ENCODE measurements around the gene ATP9A. TPM values are rescaled to one million over a fixed set of nuclear protein-coding genes. Genes with fewer than 3 reads are reported as not detected.

The ATP9A gene
- polyA plus RNA-seq, 1 of the 3 experiments (the other 2 are of a cell fraction) = 11.0 TPM

DNA sequence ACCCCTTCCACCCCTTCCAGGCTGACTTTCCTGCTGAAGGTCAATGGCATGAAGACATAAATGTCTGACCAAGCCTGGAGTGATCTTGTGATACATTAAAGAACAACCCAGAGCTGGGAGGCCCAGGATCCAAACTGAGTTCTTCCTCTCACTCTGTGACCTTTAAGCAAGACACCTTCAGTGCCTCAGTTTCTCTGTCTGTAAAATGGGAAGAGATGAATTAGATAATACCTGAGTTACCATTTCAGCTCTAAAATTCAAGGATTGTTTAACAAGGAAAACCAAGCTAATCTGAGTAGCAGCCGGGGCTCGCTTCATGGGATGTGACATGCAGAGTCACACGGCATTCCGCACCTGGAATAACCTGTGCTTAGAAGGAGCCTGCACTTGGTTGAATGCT, 218.7 kb downstream of the ATP9A start (continued):
- TF ChIP-seq, protein P1, sequence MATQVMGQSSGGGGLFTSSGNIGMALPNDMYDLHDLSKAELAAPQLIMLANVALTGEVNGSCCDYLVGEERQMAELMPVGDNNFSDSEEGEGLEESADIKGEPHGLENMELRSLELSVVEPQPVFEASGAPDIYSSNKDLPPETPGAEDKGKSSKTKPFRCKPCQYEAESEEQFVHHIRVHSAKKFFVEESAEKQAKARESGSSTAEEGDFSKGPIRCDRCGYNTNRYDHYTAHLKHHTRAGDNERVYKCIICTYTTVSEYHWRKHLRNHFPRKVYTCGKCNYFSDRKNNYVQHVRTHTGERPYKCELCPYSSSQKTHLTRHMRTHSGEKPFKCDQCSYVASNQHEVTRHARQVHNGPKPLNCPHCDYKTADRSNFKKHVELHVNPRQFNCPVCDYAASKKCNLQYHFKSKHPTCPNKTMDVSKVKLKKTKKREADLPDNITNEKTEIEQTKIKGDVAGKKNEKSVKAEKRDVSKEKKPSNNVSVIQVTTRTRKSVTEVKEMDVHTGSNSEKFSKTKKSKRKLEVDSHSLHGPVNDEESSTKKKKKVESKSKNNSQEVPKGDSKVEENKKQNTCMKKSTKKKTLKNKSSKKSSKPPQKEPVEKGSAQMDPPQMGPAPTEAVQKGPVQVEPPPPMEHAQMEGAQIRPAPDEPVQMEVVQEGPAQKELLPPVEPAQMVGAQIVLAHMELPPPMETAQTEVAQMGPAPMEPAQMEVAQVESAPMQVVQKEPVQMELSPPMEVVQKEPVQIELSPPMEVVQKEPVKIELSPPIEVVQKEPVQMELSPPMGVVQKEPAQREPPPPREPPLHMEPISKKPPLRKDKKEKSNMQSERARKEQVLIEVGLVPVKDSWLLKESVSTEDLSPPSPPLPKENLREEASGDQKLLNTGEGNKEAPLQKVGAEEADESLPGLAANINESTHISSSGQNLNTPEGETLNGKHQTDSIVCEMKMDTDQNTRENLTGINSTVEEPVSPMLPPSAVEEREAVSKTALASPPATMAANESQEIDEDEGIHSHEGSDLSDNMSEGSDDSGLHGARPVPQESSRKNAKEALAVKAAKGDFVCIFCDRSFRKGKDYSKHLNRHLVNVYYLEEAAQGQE (IDR thresholded peaks at IDR 0.05; ENCODE audit: low read depth, low read length) = no peak
- TF ChIP-seq, protein P2, sequence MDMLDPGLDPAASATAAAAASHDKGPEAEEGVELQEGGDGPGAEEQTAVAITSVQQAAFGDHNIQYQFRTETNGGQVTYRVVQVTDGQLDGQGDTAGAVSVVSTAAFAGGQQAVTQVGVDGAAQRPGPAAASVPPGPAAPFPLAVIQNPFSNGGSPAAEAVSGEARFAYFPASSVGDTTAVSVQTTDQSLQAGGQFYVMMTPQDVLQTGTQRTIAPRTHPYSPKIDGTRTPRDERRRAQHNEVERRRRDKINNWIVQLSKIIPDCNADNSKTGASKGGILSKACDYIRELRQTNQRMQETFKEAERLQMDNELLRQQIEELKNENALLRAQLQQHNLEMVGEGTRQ (IDR thresholded peaks at IDR 0.05; ENCODE audit: borderline replicate concordance, low read depth, low read length) = no peak
- TF ChIP-seq FOSL2 (IDR thresholded peaks at IDR 0.05; ENCODE audit: borderline replicate concordance, low read depth) (no peak), SIN3A (IDR thresholded peaks at IDR 0.05; ENCODE audit: borderline replicate concordance, low read depth, low read length) (no peak), MAX (IDR thresholded peaks at IDR 0.05; ENCODE audit: low read depth) (no peak), EP300 (IDR thresholded peaks at IDR 0.05; ENCODE audit: borderline replicate concordance in 1 of 2, low read depth in 1 of 2, low read length in 1 of 2) (no peak), PBX3 (IDR thresholded peaks at IDR 0.05) (no peak), FOXJ3 (CRISPR knock-in tag; IDR thresholded peaks at IDR 0.05) (no peak), POLR2AphosphoS5 (IDR thresholded peaks at IDR 0.05; ENCODE audit: low read depth, low read length) (no peak), ELF1 (IDR thresholded peaks at IDR 0.05) (no peak), RAD21 (IDR thresholded peaks at IDR 0.05; ENCODE audit: low read length) (no peak), FOXM1 (IDR thresholded peaks at IDR 0.05; ENCODE audit: low read depth) (no peak)

- TF ChIP-seq SMC3 (IDR thresholded peaks at IDR 0.05; ENCODE audit: low read depth, low read length) (no peak), TCF12 (IDR thresholded peaks at IDR 0.05) (no peak), FOSL2 (IDR thresholded peaks at IDR 0.05; ENCODE audit: borderline replicate concordance, low read depth) (no peak), RAD21 (IDR thresholded peaks at IDR 0.05; ENCODE audit: low read length) (no peak), TAF1 (IDR thresholded peaks at IDR 0.05; ENCODE audit: borderline replicate concordance, low read depth, low read length) (no peak), FOXM1 (IDR thresholded peaks at IDR 0.05; ENCODE audit: low read depth) (no peak), GATA2 (CRISPR knock-in tag; IDR thresholded peaks at IDR 0.05) (no peak), RFX5 (IDR thresholded peaks at IDR 0.05; ENCODE audit: low read length) (no peak), IRF3 (IDR thresholded peaks at IDR 0.05; ENCODE audit: low read depth, low read length) (no peak)
- Histone ChIP-seq H3K9ac (no peak overlapping the region), H4K20me1 (ENCODE audit: insufficient read depth) (no peaks in the 10 kb centered on the region), H3K27me3 (ENCODE audit: insufficient read depth) (no peaks in the 10 kb centered on the region), H3K79me2 (ENCODE audit: insufficient read depth) (no peaks in the 10 kb centered on the region), H3K4me2 (no peak overlapping the region), H3F3A (replicated peaks; ENCODE audit: insufficient read depth) (no peaks in the 10 kb centered on the region), H2AFZ (ENCODE audit: low read depth) (no peak overlapping the region), H3K27ac (ENCODE audit: low read depth in 2 of 2, low read length in 1 of 2) (no peak overlapping the region), H3K9me3 (no peaks in the 10 kb centered on the region), H3K9me2 (no peaks in the 10 kb centered on the region), H3K4me3 (ENCODE audit: low read depth in 2 of 2, low read length in 1 of 2) (no peak overlapping the region), H3K36me3 (replicated peaks in 1 of 2; ENCODE audit: control insufficient read depth in 1 of 2, insufficient read depth in 2 of 2, low read length in 1 of 2) (no peaks in the 10 kb centered on the region), H3K4me1 (ENCODE audit: control insufficient read depth in 1 of 2, insufficient read depth in 2 of 2, low read depth in 1 of 2, low read length in 1 of 2) (peaks cover 0 to 3% of the 10 kb centered on the region in 2 experiments; a peak in 1 of 4 replicates)
- CTCF ChIA-PET = interaction anchor here (1.1 kb wide), 2 partner anchors 18 to 242 kb away, joined by 4 read pairs; no protein-coding TSS in a partner anchor
- WGBS (ENCODE audit: low lambda C conversion rate) = 92% methylated on average over 7 of the region's 7 CpGs
- POLR2A ChIA-PET = no interaction called here
- DNase-seq = no peak
These were observed 220.2 kb downstream of the ATP9A start for GRCh38 chr20:51547951-51548350.
